ENCODE results near the gene EIF4EBP2. TPM values are rescaled to one million over a fixed set of nuclear protein-coding genes. Genes with fewer than 3 reads are reported as not detected.

The EIF4EBP2 gene
- polyA plus RNA-seq, 2 of the 4 experiments (the other 2 are of a cell fraction): 13.0 to 15.4 TPM

DNA sequence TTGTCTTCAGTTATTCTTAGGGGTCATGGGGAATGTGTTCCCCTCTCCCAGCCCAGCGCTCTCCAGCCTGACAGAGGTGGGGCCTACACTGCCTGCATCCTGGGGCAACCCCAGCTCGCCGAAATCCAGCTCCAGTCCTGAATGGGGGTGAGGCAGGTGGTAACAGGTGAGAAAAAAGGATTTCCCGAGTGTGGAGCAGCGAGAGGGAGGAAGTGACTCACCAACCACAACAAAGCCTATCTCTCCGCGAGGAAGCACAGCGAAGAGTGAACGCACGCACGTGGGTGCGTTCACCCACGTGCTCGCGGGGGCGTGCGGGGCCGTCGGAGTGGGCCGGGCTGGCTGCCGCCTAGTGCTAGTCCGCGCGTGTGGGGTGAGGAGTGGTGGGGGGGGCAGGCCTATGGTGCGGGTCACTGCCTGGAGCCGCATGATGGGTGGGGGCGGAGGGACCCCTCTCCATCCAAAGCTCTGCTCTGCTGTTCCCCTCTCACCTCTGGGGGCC lies 73.8 kb downstream of the EIF4EBP2 start:
- TF ChIP-seq, protein P1, sequence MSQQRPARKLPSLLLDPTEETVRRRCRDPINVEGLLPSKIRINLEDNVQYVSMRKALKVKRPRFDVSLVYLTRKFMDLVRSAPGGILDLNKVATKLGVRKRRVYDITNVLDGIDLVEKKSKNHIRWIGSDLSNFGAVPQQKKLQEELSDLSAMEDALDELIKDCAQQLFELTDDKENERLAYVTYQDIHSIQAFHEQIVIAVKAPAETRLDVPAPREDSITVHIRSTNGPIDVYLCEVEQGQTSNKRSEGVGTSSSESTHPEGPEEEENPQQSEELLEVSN (IDR thresholded peaks at IDR 0.05; ENCODE audit: borderline replicate concordance, low read depth): peak; percentile 34; the same call in 1 of the 2 replicates
- TF ChIP-seq, protein P2, sequence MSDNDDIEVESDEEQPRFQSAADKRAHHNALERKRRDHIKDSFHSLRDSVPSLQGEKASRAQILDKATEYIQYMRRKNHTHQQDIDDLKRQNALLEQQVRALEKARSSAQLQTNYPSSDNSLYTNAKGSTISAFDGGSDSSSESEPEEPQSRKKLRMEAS (IDR thresholded peaks at IDR 0.05): peak; percentile 81
- TF ChIP-seq CEBPB (IDR thresholded peaks at IDR 0.05) (no peak), FOSL2 (IDR thresholded peaks at IDR 0.05) (0 out of 2 replicates have a peak, but pooled peaks have one; percentile 10), FOSL2 (CRISPR knock-in tag; IDR thresholded peaks at IDR 0.05) (peak; percentile 65; the same call in 1 of the 2 replicates)
- TF ChIP-seq, protein P3, sequence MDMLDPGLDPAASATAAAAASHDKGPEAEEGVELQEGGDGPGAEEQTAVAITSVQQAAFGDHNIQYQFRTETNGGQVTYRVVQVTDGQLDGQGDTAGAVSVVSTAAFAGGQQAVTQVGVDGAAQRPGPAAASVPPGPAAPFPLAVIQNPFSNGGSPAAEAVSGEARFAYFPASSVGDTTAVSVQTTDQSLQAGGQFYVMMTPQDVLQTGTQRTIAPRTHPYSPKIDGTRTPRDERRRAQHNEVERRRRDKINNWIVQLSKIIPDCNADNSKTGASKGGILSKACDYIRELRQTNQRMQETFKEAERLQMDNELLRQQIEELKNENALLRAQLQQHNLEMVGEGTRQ (IDR thresholded peaks at IDR 0.05): peak; percentile 63
- no peak for FAIRE-seq
- ChIA-PET CTCF (interaction anchor here (1.3 to 4.8 kb wide), 3 partner anchors 16 to 73 kb away, joined by 3 to 53 read pairs (median 4); no protein-coding TSS in a partner anchor), POLR2A (no interaction called here)
- peak overlapping the region; percentile 96 for H3K4me2 ChIP-seq
- peak in 1 of 2 experiments; percentile 21; a peak in 3 of 6 replicates for ATAC-seq
- peaks cover 30% of the 10 kb centered on the region; the same call in 2 of the 3 replicates for H3K4me1 ChIP-seq
- no peaks in the 10 kb centered on the region for H3K9me3 ChIP-seq
- WGBS (ENCODE audit: missing lambda C conversion rate): 31% methylated on average over 11 of the region's 27 CpGs
- H3K4me3 ChIP-seq: peak overlapping the region; percentile 78
- peak in 1 of 2 experiments; percentile 50 for DNase-seq (ENCODE audit: low read depth in 1 of 2, low spot score in 1 of 2)
- peak overlapping the region; percentile 75 to 95 for H3K27ac ChIP-seq

Other genes starting within 250 kb of the EIF4EBP2 start
- 75.6 and 80.7 TPM in 2 replicates for gene SAR1A, start 233.6 kb upstream of the EIF4EBP2 start, polyA plus RNA-seq (2011; rRNA removed)
- gene SAR1A, start 233.6 kb upstream of the EIF4EBP2 start, polyA plus RNA-seq (2017; fragmentation: RNase III; extraction: RNeasy Plus Mini Kit Qiagen cat#74134 plus additional on column Dnase treatment): 55.8 to 57.7 TPM (median 57.5 TPM) in 3 replicates
- gene PPA1, start 170.7 kb upstream of the EIF4EBP2 start, polyA plus RNA-seq (2011; rRNA removed): 219 and 273 TPM in 2 replicates
- 205 to 228 TPM (median 207 TPM) in 3 replicates for gene PPA1, start 170.7 kb upstream of the EIF4EBP2 start, polyA plus RNA-seq (2017; fragmentation: RNase III; extraction: RNeasy Plus Mini Kit Qiagen cat#74134 plus additional on column Dnase treatment)
- gene NPFFR1, start 120.1 kb upstream of the EIF4EBP2 start, polyA plus RNA-seq (2011; rRNA removed): not detected in 2 replicates
- not detected in 3 replicates for gene NPFFR1, start 120.1 kb upstream of the EIF4EBP2 start, polyA plus RNA-seq (2017; fragmentation: RNase III; extraction: RNeasy Plus Mini Kit Qiagen cat#74134 plus additional on column Dnase treatment)
- 16.5 and 19.6 TPM in 2 replicates for gene LRRC20, start 21.5 kb upstream of the EIF4EBP2 start, polyA plus RNA-seq (2011; rRNA removed)
- gene LRRC20, start 21.5 kb upstream of the EIF4EBP2 start, polyA plus RNA-seq (2017; fragmentation: RNase III; extraction: RNeasy Plus Mini Kit Qiagen cat#74134 plus additional on column Dnase treatment): 19.0 to 22.1 TPM (median 20.7 TPM) in 3 replicates
- gene NODAL, start 37.5 kb downstream of the EIF4EBP2 start, polyA plus RNA-seq (2011; rRNA removed): not detected in 2 replicates
- gene NODAL, start 37.5 kb downstream of the EIF4EBP2 start, polyA plus RNA-seq (2017; fragmentation: RNase III; extraction: RNeasy Plus Mini Kit Qiagen cat#74134 plus additional on column Dnase treatment): not detected in 3 replicates
- gene PALD1, start 74.6 kb downstream of the EIF4EBP2 start, polyA plus RNA-seq (2011; rRNA removed): 3.3 and 3.6 TPM in 2 replicates
- 5.2 to 5.7 TPM (median 5.5 TPM) in 3 replicates for gene PALD1, start 74.6 kb downstream of the EIF4EBP2 start, polyA plus RNA-seq (2017; fragmentation: RNase III; extraction: RNeasy Plus Mini Kit Qiagen cat#74134 plus additional on column Dnase treatment)
- gene PRF1, start 198.6 kb downstream of the EIF4EBP2 start, polyA plus RNA-seq (2011; rRNA removed): not detected in 2 replicates
- not detected in 3 replicates for gene PRF1, start 198.6 kb downstream of the EIF4EBP2 start, polyA plus RNA-seq (2017; fragmentation: RNase III; extraction: RNeasy Plus Mini Kit Qiagen cat#74134 plus additional on column Dnase treatment)